ENCODE results near the gene TAF7L.
"Not testable (repeated sequence)": the region's sequence is repeated elsewhere in the genome, so short reads cannot be mapped to it uniquely, and the experiment has no call there.

Gene TAF7L

GRCh38 chrX:101290957-101291603 lies at the start of gene TAF7L:
TAF7L (minus strand) TSS chrX:101291334; CDS start chrX:101287543, 3,791 bp downstream.
- DNase-seq, result no peak

- no peak for DNase-seq
Measured at GRCh38 chrX:101337776-101338271, 46.7 kb upstream of the TAF7L start.

- not testable (repeated sequence) for DNase-seq
Measured at GRCh38 chrX:101334310-101334709, 43.2 kb upstream of the TAF7L start.

GRCh38 chrX:101326600-101326999 lies 35.5 kb upstream of the TAF7L start:
- DNase-seq, result not testable (repeated sequence)

- DNase-seq, result no peak
Measured at GRCh38 chrX:101303790-101304189, 12.7 kb upstream of the TAF7L start.

- not testable (repeated sequence) for DNase-seq
Measured at GRCh38 chrX:101295603-101296002, 4.5 kb upstream of the TAF7L start.

- DNase-seq, result no peak
Measured at GRCh38 chrX:101287402-101287801, 3.7 kb downstream of the TAF7L start.

GRCh38 chrX:101276238-101276637 lies 14.9 kb downstream of the TAF7L start:
- no peak for DNase-seq

- DNase-seq, result no peak
Measured at GRCh38 chrX:101274198-101274597, 16.9 kb downstream of the TAF7L start.

GRCh38 chrX:101265869-101266428 lies 25.2 kb downstream of the TAF7L start:
- no peak for DNase-seq

- no peak for DNase-seq
Measured at GRCh38 chrX:101263766-101264165, 27.4 kb downstream of the TAF7L start.

- DNase-seq, result no peak
Measured at GRCh38 chrX:101262590-101262989, 28.5 kb downstream of the TAF7L start.

GRCh38 chrX:101260435-101260834 lies 30.7 kb downstream of the TAF7L start:
- no peak for DNase-seq

GRCh38 chrX:101258259-101258581 lies 32.9 kb downstream of the TAF7L start:
- no peak for DNase-seq

GRCh38 chrX:101257448-101258258 lies 33.5 kb downstream of the TAF7L start:
- no peak for DNase-seq

- DNase-seq, result no peak
Measured at GRCh38 chrX:101252634-101253033, 38.5 kb downstream of the TAF7L start.

- no peak for DNase-seq
Measured at GRCh38 chrX:101241531-101241930, 49.6 kb downstream of the TAF7L start.

- no peak for DNase-seq
Measured at GRCh38 chrX:101237041-101237440, 54.1 kb downstream of the TAF7L start.

- DNase-seq, result no peak
Measured at GRCh38 chrX:101232316-101232715, 58.8 kb downstream of the TAF7L start.

GRCh38 chrX:101231080-101231479 lies 60.1 kb downstream of the TAF7L start:
- DNase-seq, result no peak

- DNase-seq, result no peak
Measured at GRCh38 chrX:101230636-101231035, 60.5 kb downstream of the TAF7L start.

GRCh38 chrX:101229170-101229569 lies 62.0 kb downstream of the TAF7L start:
- no peak for DNase-seq

- DNase-seq, result no peak
Measured at GRCh38 chrX:101223226-101223625, 67.9 kb downstream of the TAF7L start.

- no peak for DNase-seq
Measured at GRCh38 chrX:101220662-101221260, 70.4 kb downstream of the TAF7L start.

Data from stimulated activated naive CD4-positive, alpha-beta T cell treated with Interleukin-2 at 50 U/mL for 16 hours (primary cell).